ENCODE data around the gene NHLH1. TPM values are rescaled to one million over a fixed set of nuclear protein-coding genes. Genes with fewer than 3 reads are reported as not detected.
"Not testable (repeated sequence)": the region's sequence is repeated elsewhere in the genome, so short reads cannot be mapped to it uniquely, and the experiment has no call there.

The NHLH1 gene
- total RNA-seq, 1 donor from 2014 or later, result not detected

- no peak for TF ChIP-seq CTCF (IDR thresholded peaks at IDR 0.05)
- H3K27ac ChIP-seq, result no peak overlapping the region
- intact Hi-C loops (cut with DNase I), result no loop called here
- DNase-seq (no peak), ATAC-seq (no peak)
- H3K27me3 ChIP-seq, result no peaks in the 10 kb centered on the region
- H3K4me3 ChIP-seq, result no peak overlapping the region
- no peaks in the 10 kb centered on the region for H3K9me3 ChIP-seq
- H3K36me3 ChIP-seq, result no peaks in the 10 kb centered on the region
- H3K4me1 ChIP-seq, result peaks cover 11% of the 10 kb centered on the region
These were observed 6.8 kb downstream of the NHLH1 start for GRCh38 chr1:160373696-160374095.

- TF ChIP-seq CTCF (IDR thresholded peaks at IDR 0.05), result no peak
- no peaks in the 10 kb centered on the region for H3K27me3 ChIP-seq
- intact Hi-C loops (cut with DNase I), result no loop called here
- peaks cover 11% of the 10 kb centered on the region for H3K4me1 ChIP-seq
- no peak overlapping the region for H3K4me3 ChIP-seq
- H3K36me3 ChIP-seq, result no peaks in the 10 kb centered on the region
- ATAC-seq, result no peak
- H3K9me3 ChIP-seq, result no peaks in the 10 kb centered on the region
- no peak overlapping the region for H3K27ac ChIP-seq
- no peak for DNase-seq
These were observed 7.6 kb downstream of the NHLH1 start for GRCh38 chr1:160374306-160375110.

- intact Hi-C loops (cut with DNase I), result no loop called here
- DNase-seq (no peak), ATAC-seq (peak; percentile 51)
- Histone ChIP-seq H3K27ac (no peak overlapping the region), H3K9me3 (no peaks in the 10 kb centered on the region), H3K4me3 (no peak overlapping the region), H3K4me1 (peaks cover 11% of the 10 kb centered on the region), H3K36me3 (no peaks in the 10 kb centered on the region), H3K27me3 (no peaks in the 10 kb centered on the region)
- no peak for TF ChIP-seq CTCF (IDR thresholded peaks at IDR 0.05)
These were observed 9.1 kb downstream of the NHLH1 start for GRCh38 chr1:160375788-160376524.

GRCh38 chr1:160376525-160377131 is 9.8 kb downstream of the NHLH1 start:
- no peak for DNase-seq
- peak; percentile 73 for ATAC-seq
- no peak overlapping the region for H3K4me3 ChIP-seq
- intact Hi-C loops (cut with DNase I), result no loop called here
- H3K36me3 ChIP-seq, result no peaks in the 10 kb centered on the region
- no peaks in the 10 kb centered on the region for H3K27me3 ChIP-seq
- H3K4me1 ChIP-seq, result peaks cover 11% of the 10 kb centered on the region
- no peak overlapping the region for H3K27ac ChIP-seq
- H3K9me3 ChIP-seq, result no peaks in the 10 kb centered on the region
- TF ChIP-seq CTCF (IDR thresholded peaks at IDR 0.05), result peak; percentile 88

GRCh38 chr1:160377585-160378206 is 10.8 kb downstream of the NHLH1 start:
- Histone ChIP-seq H3K36me3 (no peaks in the 10 kb centered on the region), H3K4me3 (no peak overlapping the region), H3K9me3 (no peaks in the 10 kb centered on the region), H3K4me1 (peaks cover 11% of the 10 kb centered on the region), H3K27me3 (no peaks in the 10 kb centered on the region), H3K27ac (no peak overlapping the region)
- no peak for TF ChIP-seq CTCF (IDR thresholded peaks at IDR 0.05)
- DNase-seq (no peak), ATAC-seq (peak; percentile 48)
- intact Hi-C loops (cut with DNase I), result no loop called here

- H3K4me3 ChIP-seq; H3K9me3 ChIP-seq; H3K27me3 ChIP-seq; H3K27ac ChIP-seq; DNase-seq; H3K36me3 ChIP-seq; H3K4me1 ChIP-seq; ATAC-seq; intact Hi-C loops (cut with DNase I): not testable (repeated sequence)
These were observed 17.9 kb downstream of the NHLH1 start for GRCh38 chr1:160384812-160385211.

GRCh38 chr1:160388406-160388805 is 21.5 kb downstream of the NHLH1 start:
- intact Hi-C loops (cut with DNase I); H3K27me3 ChIP-seq; DNase-seq; H3K36me3 ChIP-seq; H3K4me1 ChIP-seq; H3K27ac ChIP-seq; ATAC-seq; H3K9me3 ChIP-seq; H3K4me3 ChIP-seq: not testable (repeated sequence)
